Measurements from ENCODE around the gene SMAD7.
A peak's percentile ranks its signal among the peaks of the same experiment; 100 is the strongest.

The SMAD7 gene

GRCh38 chr18:48946329-48946835, 4.4 kb downstream of the SMAD7 start:
- peak overlapping the region; percentile 86 for H3K27ac ChIP-seq

GRCh38 chr18:48945953-48946217, 4.9 kb downstream of the SMAD7 start:
- H3K27ac ChIP-seq = peak overlapping the region; percentile 86
- TF ChIP-seq CTCF (conservative IDR thresholded peaks at IDR 0.05) (no peak), ZFX (IDR thresholded peaks at IDR 0.05) (no peak)

More at GRCh38 chr18:48946329-48946835, 4.4 kb downstream of the SMAD7 start:
- TF ChIP-seq ZFX (IDR thresholded peaks at IDR 0.05) (no peak), CTCF (conservative IDR thresholded peaks at IDR 0.05) (no peak)

GRCh38 chr18:48944634-48945033, 6.1 kb downstream of the SMAD7 start:
- no peak overlapping the region for H3K27ac ChIP-seq
- TF ChIP-seq ZFX (IDR thresholded peaks at IDR 0.05) (no peak), CTCF (conservative IDR thresholded peaks at IDR 0.05) (no peak)

DNA sequence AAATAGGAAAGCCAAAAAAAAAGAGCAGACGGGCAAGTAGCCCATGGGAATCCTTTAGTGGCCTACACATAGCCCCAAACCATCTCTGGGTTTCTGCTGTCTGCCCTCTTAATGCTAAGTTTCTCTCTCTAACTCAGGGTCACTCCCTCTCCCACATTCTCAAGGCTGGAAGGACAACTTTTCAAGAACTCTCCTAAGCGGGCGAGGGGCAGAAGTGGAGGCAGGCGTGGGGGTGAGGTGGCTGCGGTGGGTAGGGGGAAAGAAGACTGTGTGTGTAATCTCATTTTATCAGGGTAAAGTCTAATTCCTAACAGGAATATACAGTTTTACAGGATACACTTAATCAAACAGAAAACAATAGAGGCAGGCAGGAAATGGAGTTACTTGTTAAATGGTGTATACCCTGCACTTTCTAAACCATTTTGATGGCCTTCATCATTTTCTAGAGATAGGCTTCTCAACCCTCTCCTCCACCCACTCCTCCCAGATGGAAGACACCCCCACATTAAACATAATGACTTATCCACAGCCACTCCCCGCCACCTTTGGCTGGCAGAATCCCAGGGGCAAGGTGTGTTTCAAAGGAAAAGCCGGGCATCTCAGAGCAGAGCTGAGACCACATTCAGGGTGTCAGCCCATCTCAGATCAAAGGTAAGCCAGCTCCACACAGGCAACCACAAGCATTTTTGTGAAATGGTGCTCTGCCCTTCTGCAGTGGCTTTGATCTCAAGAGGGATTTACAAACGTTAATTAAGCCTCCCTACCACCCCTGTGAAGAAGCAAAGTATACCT, 6.8 kb downstream of the SMAD7 start:
- TF ChIP-seq ZFX (IDR thresholded peaks at IDR 0.05) = no peak
- no peak for TF ChIP-seq CTCF (conservative IDR thresholded peaks at IDR 0.05)
- no peak overlapping the region for H3K27ac ChIP-seq

- H3K27ac ChIP-seq = no peak overlapping the region
- TF ChIP-seq CTCF (conservative IDR thresholded peaks at IDR 0.05) (no peak), ZFX (IDR thresholded peaks at IDR 0.05) (no peak)
Measured at GRCh38 chr18:48943333-48943732, 7.4 kb downstream of the SMAD7 start.

GRCh38 chr18:48942554-48943261, 8.1 kb downstream of the SMAD7 start:
- TF ChIP-seq ZFX (IDR thresholded peaks at IDR 0.05) (no peak), CTCF (conservative IDR thresholded peaks at IDR 0.05) (no peak)
- no peak overlapping the region for H3K27ac ChIP-seq

DNA sequence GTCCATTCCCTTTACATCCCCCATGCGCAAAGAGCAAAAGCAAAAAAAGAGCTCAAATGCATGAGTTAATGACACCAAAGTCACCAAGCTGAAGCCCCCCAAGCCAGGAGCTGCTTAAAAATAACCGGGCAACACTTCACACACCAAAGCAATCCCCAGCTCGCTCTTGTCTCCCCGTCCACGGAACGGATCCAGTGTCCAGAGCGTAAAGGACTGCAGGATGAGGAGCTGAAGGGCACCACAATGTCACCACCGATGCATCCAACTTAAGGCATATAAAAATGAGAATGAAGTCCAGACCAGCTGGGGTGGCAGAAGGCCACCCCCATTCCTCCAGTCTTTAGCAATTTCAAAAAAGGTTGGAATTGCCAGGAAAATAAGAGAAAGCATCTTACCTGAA, 8.7 kb downstream of the SMAD7 start:
- no peak overlapping the region for H3K27ac ChIP-seq
- TF ChIP-seq ZFX (IDR thresholded peaks at IDR 0.05) (no peak), CTCF (conservative IDR thresholded peaks at IDR 0.05) (no peak)
